K562 (cell line): ENCODE results near the gene FERMT1. TPM values are rescaled to one million over a fixed set of nuclear protein-coding genes. Genes with fewer than 3 reads are reported as not detected.

Source experiments
- ATAC-seq: fragments of 200-7000 bp; cut with Tn5 transposase; 3 replicates; pipeline ENCODE4 v1.9.1; 2020; ENCODE audit warnings: moderate library complexity
- BruUV-seq: library from RNA; stranded (reverse); fragments of 400-500 nt; replicated peaks from 2 replicates; lab custom pipeline; 2021; lab: Mats Ljungman, UMichigan
- CTCF ChIA-PET: fragments of 300-600 bp; formaldehyde crosslinking; extraction: SDS; loops from one replicate; lab custom pipeline; 2021; ENCODE audit warnings: low intra/inter-chr PET ratio; lab: Yijun Ruan, JAX
- POLR2A ChIA-PET: fragments of 300-600, 350-650 bp; sonication (Branson Sonifier 250); formaldehyde crosslinking; extraction: SDS; loops from one replicate; lab custom pipeline; 2021; ENCODE audit warnings: antibody characterized with exemption, inconsistent platforms; lab: Yijun Ruan, JAX
- DNase-seq, 4 experiments: peaks; one replicate each; pipeline versions ENCODE4 v3.0.0 to v3.0.0-alpha.2; 2011 to 2018; ENCODE audit warnings: low spot score in 3 of 4, mixed read lengths in 3 of 4; ENCODE audit errors: extremely low read depth in 1 of 4
- FAIRE-seq: peaks from 2 replicates; lab custom pipeline; 2011; peaks lifted over from hg19 to GRCh38; lab: Jason Lieb, UNC
- H2AFZ ChIP-seq: 2 replicates; pipeline ENCODE4 v1.6.0; 2011; ENCODE audit warnings: low read depth, low read length, control low read depth, inconsistent platforms
- H3K27ac ChIP-seq: fragments of 200-600 bp; 3 replicates; pipeline ENCODE4 v1.8.0; 2011; ENCODE audit warnings: low read depth, mild to moderate bottlenecking, control low read depth, inconsistent platforms, low read length, moderate library complexity, mixed read lengths; ENCODE audit errors: extremely low read depth
- H3K27me3 ChIP-seq, 2 experiments: fragments of 300-600 bp in 1 of 2; 2 replicates in 1 of 2; 3 replicates in 1 of 2; pipeline versions ENCODE4 v1.6.0 to v1.8.0; 2011; ENCODE audit warnings: inconsistent platforms in 2 of 2, low read length in 2 of 2, mild to moderate bottlenecking in 1 of 2, mixed read lengths in 1 of 2, moderate library complexity in 1 of 2; ENCODE audit not compliant: control insufficient read depth in 2 of 2, insufficient read depth in 2 of 2
- H3K36me3 ChIP-seq: fragments of 300-600 bp; 3 replicates; pipeline ENCODE4 v1.8.0; 2011; ENCODE audit warnings: mild to moderate bottlenecking, low read length, inconsistent platforms; ENCODE audit not compliant: control insufficient read depth, insufficient read depth
- H3K4me1 ChIP-seq, 2 experiments: fragments of 200-600 bp in 1 of 2; replicated peaks in 1 of 2; 2 replicates in 1 of 2; 3 replicates in 1 of 2; pipeline versions ENCODE4 v1.5.1 to v1.8.0; 2011; ENCODE audit warnings: inconsistent platforms in 2 of 2, low read length in 2 of 2, mild to moderate bottlenecking in 1 of 2, mixed read lengths in 1 of 2, moderate library complexity in 1 of 2; ENCODE audit not compliant: control insufficient read depth in 2 of 2, insufficient read depth in 2 of 2
- H3K4me2 ChIP-seq: 2 replicates; pipeline ENCODE4 v1.6.1; 2011; ENCODE audit warnings: low read length, control low read depth, inconsistent platforms, mixed read lengths; ENCODE audit not compliant: insufficient read depth
- H3K4me3 ChIP-seq: fragments of 200-600 bp; sonication (generic), shearing (Covaris generic); 2 replicates; pipeline ENCODE4 v1.5.1; 2016; ENCODE audit warnings: control low read depth, inconsistent platforms
- H3K79me2 ChIP-seq: fragments of 200-600 bp; 3 replicates; pipeline ENCODE4 v1.8.0; 2011; ENCODE audit warnings: low read length, inconsistent platforms; ENCODE audit not compliant: control insufficient read depth, insufficient read depth
- H3K9ac ChIP-seq, 2 experiments: 2 replicates each; pipeline versions ENCODE4 v1.6.0 to v1.6.1; 2011; ENCODE audit warnings: low read depth in 2 of 2, low read length in 2 of 2, control low read depth in 1 of 2, inconsistent platforms in 1 of 2, mild to moderate bottlenecking in 1 of 2, mixed read lengths in 1 of 2; ENCODE audit not compliant: insufficient read depth in 1 of 2
- H3K9me1 ChIP-seq: one replicate; pipeline ENCODE4 v1.6.0; 2011; ENCODE audit warnings: inconsistent platforms, mild to moderate bottlenecking, low read length, moderate library complexity; ENCODE audit not compliant: control insufficient read depth, insufficient read depth
- H3K9me3 ChIP-seq: replicated peaks from 2 replicates; pipeline ENCODE4 v1.5.1; 2011; ENCODE audit warnings: low read depth, low read length, inconsistent platforms; ENCODE audit not compliant: control insufficient read depth, insufficient read depth
- H4K20me1 ChIP-seq: replicated peaks from 2 replicates; pipeline ENCODE4 v1.6.1; 2011; ENCODE audit warnings: low read length, inconsistent platforms, mixed read lengths; ENCODE audit not compliant: control insufficient read depth, insufficient read depth
- CBFA2T2 ChIP-seq: fragments of 450-650 bp; conservative IDR thresholded peaks from 2 replicates; pipeline ENCODE4 v1.6.1; 2017; ENCODE audit warnings: mild to moderate bottlenecking
- ESRRB ChIP-seq: fragments of 250-450 bp; sonication (Bioruptor Pico); IDR thresholded peaks from 2 replicates; pipeline ENCODE4 v1.5.0; 2020; ENCODE audit warnings: mild to moderate bottlenecking, moderate library complexity, borderline replicate concordance
- KLF10 ChIP-seq: fragments of 250-450 bp; sonication (Bioruptor Pico); IDR thresholded peaks from 2 replicates; pipeline ENCODE4 v1.6.1; 2021; ENCODE audit warnings: matching md5 sums
- MAFG ChIP-seq: fragments of 450-650 bp; conservative IDR thresholded peaks from 2 replicates; pipeline ENCODE4 v1.6.1; 2016; ENCODE audit warnings: missing genetic modification characterization, missing compliant biosample characterization
- NBN ChIP-seq: fragments of 450-650 bp; IDR thresholded peaks from 2 replicates; pipeline ENCODE4 v1.6.1; 2016; ENCODE audit warnings: low read depth, mild to moderate bottlenecking
- SMARCE1 ChIP-seq: fragments of 450-650 bp; IDR thresholded peaks from 2 replicates; pipeline ENCODE4 v1.7.1; 2016; ENCODE audit warnings: mild to moderate bottlenecking
- WGBS: fragments of 100-300 bp; shearing (Covaris generic); methylation state at CpG from one replicate; pipeline ENCODE4 v1.1.6; 2016; ENCODE audit warnings: low coverage, mixed read lengths; ENCODE audit not compliant: insufficient coverage; ENCODE audit errors: missing lambda C conversion rate; 5-methylcytosine and 5-hydroxymethylcytosine counted together
- in situ Hi-C: fragments of 300-500 bp; cut with MboI; formaldehyde crosslinking; loops from 4 replicates; pipeline ENCODE4 v1.15.0; 2018; ENCODE audit warnings: inconsistent platforms, mixed read lengths
- intact Hi-C: fragments of 100-400 bp; cut with micrococcal nuclease; formaldehyde crosslinking; loops from 2 replicates; pipeline ENCODE4 v1.14.2; 2022
- polyA plus RNA-seq, 8 experiments: library from polyadenylated mRNA; depleted of rRNA in 4 of 8; stranded (reverse) in 5 of 8; unstranded in 3 of 8; fragments of >200 nt; fragmentation: Nextera tagmentation in 2 of 8; fragmentation: Illumina TruSeq in 1 of 8; extraction: Ambion mirVana in 2 of 8; extraction: Trizol in 1 of 8; gene quantifications; 2 replicates each; pipeline versions ENCODE4 v1.2.1 to v1.2.3, GENCODE V29; 2011 to 2014; ENCODE audit warnings: inconsistent platforms in 1 of 8, missing spikeins in 1 of 8
- total RNA-seq, 7 experiments: library from RNA; depleted of rRNA in 6 of 7; stranded (reverse); fragments of >200 nt in 6 of 7; fragmentation: Illumina TruSeq in 2 of 7; extraction: Trizol in 2 of 7; gene quantifications; 2 replicates each; pipeline versions ENCODE4 v1.2.1 to v1.2.3, GENCODE V29; 2011 to 2021; ENCODE audit warnings: low replicate concordance in 1 of 7

FERMT1 gene
- total and polyA plus RNA-seq, 9 of the 15 experiments (the other 6 are each of a cell fraction or from before 2014, with no cell fraction given): 0.07 TPM; not detected in 8

DNA sequence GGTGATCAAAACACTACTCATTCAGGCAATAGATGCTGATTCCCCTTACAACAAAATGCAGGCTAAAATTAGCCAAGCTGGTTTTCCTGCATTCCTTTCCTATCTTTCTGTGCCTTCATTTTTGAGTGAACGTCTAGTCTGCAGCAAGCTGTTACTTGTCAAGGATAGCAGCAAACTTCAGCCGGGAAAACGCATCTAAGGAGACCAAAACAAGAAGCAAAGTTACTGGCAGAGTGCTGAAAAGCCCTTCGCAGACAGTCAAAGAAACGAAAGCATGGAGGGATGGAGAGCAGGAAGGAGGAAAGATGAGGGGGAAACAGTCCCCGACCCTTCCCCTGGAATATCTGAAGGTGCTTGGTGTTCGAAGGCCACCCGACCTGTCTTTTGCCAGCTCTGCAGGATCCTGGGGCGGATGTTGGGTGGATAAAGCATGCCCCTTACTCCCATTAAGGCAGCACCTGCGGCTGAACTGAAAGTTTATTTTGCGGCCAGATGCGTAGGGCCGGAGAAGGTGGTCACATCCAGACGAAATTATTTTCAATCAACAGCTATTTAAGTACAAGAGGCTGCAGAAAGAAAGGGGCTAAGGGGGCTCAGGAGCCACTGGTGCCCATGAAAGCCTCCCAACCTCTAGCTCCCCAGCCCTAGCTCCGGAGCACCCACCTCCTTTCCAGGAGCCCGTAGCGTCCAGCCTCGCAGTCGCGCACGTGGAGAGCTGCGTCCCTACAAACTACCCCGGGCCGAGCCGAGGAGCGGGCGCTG is 538 bp downstream of the FERMT1 start:
- Histone ChIP-seq H3K4me2 (no peak overlapping the region), H3K4me1 (peaks cover 0 to 7% of the 10 kb centered on the region in 2 experiments; a peak in 2 of 5 replicates), H3K9me3 (no peaks in the 10 kb centered on the region), H3K27ac (no peak overlapping the region), H3K79me2 (no peaks in the 10 kb centered on the region), H4K20me1 (no peaks in the 10 kb centered on the region), H3K9me1 (no peaks in the 10 kb centered on the region), H3K36me3 (no peaks in the 10 kb centered on the region), H3K9ac (no peak overlapping the region), H3K27me3 (peaks cover 0 to 20% of the 10 kb centered on the region in 2 experiments; a peak in 2 of 5 replicates), H3K4me3 (no peak overlapping the region), H2AFZ (no peak overlapping the region)
- FAIRE-seq (no peak), DNase-seq (no peak), ATAC-seq (no peak; the same call in 2 of the 3 replicates)
- ChIA-PET CTCF (no interaction called here), POLR2A (no interaction called here)
- intact Hi-C loops: no loop called here
- TF ChIP-seq MAFG (tag) (no peak), CBFA2T2 (no peak), KLF10 (CRISPR knock-in tag) (no peak), ESRRB (CRISPR knock-in tag) (no peak), NBN (no peak), SMARCE1 (no peak)
- no TSS peak for BruUV-seq
- in situ Hi-C loops: no loop called here
- WGBS: 0% methylated on average over 23 of the region's 27 CpGs
